GM23248 (cell line): ENCODE results near the gene EIF4G3. TPM values are rescaled to one million over a fixed set of nuclear protein-coding genes. Genes with fewer than 3 reads are reported as not detected.

Source experiments
- DNase-seq: peaks from one replicate; pipeline ENCODE4 v3.0.0-alpha.2; 2015
- H2AFZ ChIP-seq: fragments of 200-600 bp; sonication (generic); 2 replicates; pipeline ENCODE4 v1.6.1; 2016; ENCODE audit warnings: antibody characterized with exemption
- H3F3A ChIP-seq: fragments of 200-600 bp; sonication (generic); 2 replicates; pipeline ENCODE4 v1.6.1; 2016; ENCODE audit warnings: mild to moderate bottlenecking, antibody characterized with exemption, mixed run types; ENCODE audit not compliant: insufficient read depth
- H3K27ac ChIP-seq: fragments of 200-600 bp; sonication (generic); 2 replicates; pipeline ENCODE4 v1.5.1; 2016; ENCODE audit warnings: mild to moderate bottlenecking
- H3K27me3 ChIP-seq: fragments of 200-600 bp; sonication (generic); replicated peaks from 2 replicates; pipeline ENCODE4 v1.6.1; 2016; ENCODE audit warnings: mild to moderate bottlenecking; ENCODE audit not compliant: insufficient read depth
- H3K36me3 ChIP-seq: fragments of 200-600 bp; sonication (generic); 2 replicates; pipeline ENCODE4 v1.6.1; 2016; ENCODE audit warnings: low read depth, mild to moderate bottlenecking
- H3K4me1 ChIP-seq: fragments of 200-600 bp; sonication (generic); 2 replicates; pipeline ENCODE4 v1.6.1; 2016; ENCODE audit warnings: mild to moderate bottlenecking; ENCODE audit not compliant: insufficient read depth
- H3K4me2 ChIP-seq: fragments of 200-600 bp; sonication (generic); one replicate; pipeline ENCODE4 v1.6.1; 2016; ENCODE audit warnings: mild to moderate bottlenecking; ENCODE audit not compliant: unreplicated experiment
- H3K4me3 ChIP-seq: fragments of 200-600 bp; sonication (generic); 2 replicates; pipeline ENCODE4 v1.5.1; 2016; ENCODE audit warnings: mild to moderate bottlenecking
- H3K79me2 ChIP-seq: fragments of 200-600 bp; sonication (generic); 2 replicates; pipeline ENCODE4 v1.6.1; 2016; ENCODE audit warnings: mild to moderate bottlenecking; ENCODE audit not compliant: insufficient read depth
- H3K9ac ChIP-seq: fragments of 200-600 bp; sonication (generic); 2 replicates; pipeline ENCODE4 v1.6.1; 2016; ENCODE audit warnings: mild to moderate bottlenecking
- H3K9me2 ChIP-seq: fragments of 200-600 bp; sonication (generic); 2 replicates; pipeline ENCODE4 v1.6.1; 2016; ENCODE audit warnings: mixed run types, mild to moderate bottlenecking, moderate library complexity; ENCODE audit not compliant: insufficient read depth
- H3K9me3 ChIP-seq: fragments of 200-600 bp; sonication (generic); one replicate; pipeline ENCODE4 v1.6.1; 2017; ENCODE audit warnings: low read depth
- H4K20me1 ChIP-seq: fragments of 200-600 bp; sonication (generic); 2 replicates; pipeline ENCODE4 v1.6.0; 2016; ENCODE audit not compliant: insufficient read depth
- EZH2 ChIP-seq: fragments of 200-600 bp; sonication (generic); IDR thresholded peaks from 2 replicates; pipeline ENCODE4 v1.6.1; 2018; ENCODE audit warnings: antibody characterized with exemption, mild to moderate bottlenecking; ENCODE audit not compliant: insufficient read depth, poor library complexity, severe bottlenecking
- EZH2phosphoT487 ChIP-seq: fragments of 200-600 bp; sonication (generic); IDR thresholded peaks from 2 replicates; pipeline ENCODE4 v1.6.1; 2018; ENCODE audit warnings: antibody characterized with exemption, moderate library complexity, mild to moderate bottlenecking, low read depth; ENCODE audit not compliant: insufficient read depth
- WGBS, 2 experiments: methylation state at CpG; one replicate each; pipeline ENCODE4 v1.1.6; 2015 to 2017; ENCODE audit warnings: low lambda C conversion rate in 2 of 2, low coverage in 1 of 2; ENCODE audit errors: missing lambda C conversion rate in 2 of 2; 5-methylcytosine and 5-hydroxymethylcytosine counted together
- in situ Hi-C: fragments of 300-500 bp; cut with MboI; formaldehyde crosslinking; loops from 2 replicates; pipeline ENCODE4 v1.15.0; 2020
- polyA plus RNA-seq: library from polyadenylated mRNA; unstranded; fragments of >200 nt; fragmentation: Nextera tagmentation; extraction: Ambion mirVana; gene quantifications from 2 replicates; pipeline ENCODE4 v1.2.1, GENCODE V29; 2016
- total RNA-seq: library from RNA; depleted of rRNA; stranded (reverse); fragments of >200 nt; shearing (Covaris generic); gene quantifications from 2 replicates; pipeline ENCODE4 v1.2.3, GENCODE V29; 2014

EIF4G3 gene
- total and polyA plus RNA-seq, 2 experiments from 2014 or later = 24.0 to 43.1 TPM

DNA sequence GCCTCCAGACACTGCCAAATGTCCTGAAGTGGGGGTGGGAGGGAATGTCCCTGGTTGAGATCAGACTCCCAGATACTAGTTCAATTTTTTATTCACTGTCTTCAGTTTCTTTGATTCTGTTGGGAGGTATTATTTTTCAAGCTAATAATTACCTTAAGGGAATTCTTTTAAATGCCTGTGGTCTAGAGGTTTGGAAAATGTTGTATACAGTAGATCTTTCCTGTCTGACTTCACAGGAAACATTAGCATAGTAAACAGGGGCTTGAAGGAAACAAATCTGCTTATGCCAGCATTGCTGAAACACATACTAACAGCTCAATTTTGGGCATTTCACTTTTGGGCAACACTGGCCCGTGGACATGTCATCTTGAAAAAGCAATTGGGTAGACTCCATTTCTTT is 305.3 kb downstream of the EIF4G3 start:
- no peaks in the 10 kb centered on the region for H3K9me3 ChIP-seq
- in situ Hi-C loops = no loop called here
- H3K9ac ChIP-seq = no peak overlapping the region
- H4K20me1 ChIP-seq = no peaks in the 10 kb centered on the region
- no peak overlapping the region for H3K4me3 ChIP-seq
- no peaks in the 10 kb centered on the region for H3F3A ChIP-seq
- H3K4me1 ChIP-seq = no peaks in the 10 kb centered on the region
- H3K4me2 ChIP-seq = no peak overlapping the region
- no peak for DNase-seq
- H3K27ac ChIP-seq = no peak overlapping the region
- no peak overlapping the region for H2AFZ ChIP-seq
- H3K79me2 ChIP-seq = no peaks in the 10 kb centered on the region
- WGBS, 2 experiments = 0% methylated on average over 1 of the region's 1 CpG
- no peaks in the 10 kb centered on the region for H3K27me3 ChIP-seq
- H3K36me3 ChIP-seq = peaks cover 17% of the 10 kb centered on the region
- TF ChIP-seq EZH2phosphoT487 (no peak), EZH2 (no peak)
- H3K9me2 ChIP-seq = no peaks in the 10 kb centered on the region

DNA sequence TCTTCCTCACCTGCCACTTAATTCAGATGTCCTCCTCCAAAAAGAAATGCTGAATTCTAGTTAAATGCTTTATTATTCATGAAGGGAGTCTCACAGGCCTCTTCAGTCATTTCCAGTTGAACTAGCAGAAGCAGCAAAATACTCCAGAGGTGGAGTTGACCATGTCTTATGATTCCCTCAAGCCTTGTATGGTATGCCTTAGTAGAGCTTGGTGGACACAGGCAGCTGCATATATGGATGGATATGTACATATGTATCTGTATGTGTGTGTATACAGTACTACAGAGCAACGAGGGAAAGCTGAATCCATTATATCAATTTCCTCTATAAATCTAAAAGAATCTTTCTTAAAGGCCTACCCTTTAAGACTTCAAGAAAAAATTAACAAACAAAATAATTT is 306.0 kb downstream of the EIF4G3 start:
- in situ Hi-C loops = no loop called here
- Histone ChIP-seq H3K9ac (no peak overlapping the region), H3K4me2 (no peak overlapping the region)

GRCh38 chr1:20868263-20868662 is 308.4 kb downstream of the EIF4G3 start:
- no peak for TF ChIP-seq EZH2
- TF ChIP-seq EZH2phosphoT487 = no peak
- in situ Hi-C loops = no loop called here
- 100% methylated on average over 2 of the region's 2 CpGs for WGBS, 2 experiments

More for the DNA sequence above, 306.0 kb downstream of the EIF4G3 start:
- no peaks in the 10 kb centered on the region for H3K9me2 ChIP-seq
- no peaks in the 10 kb centered on the region for H4K20me1 ChIP-seq
- H3K4me3 ChIP-seq = no peak overlapping the region
- DNase-seq = no peak
- no peak overlapping the region for H3K27ac ChIP-seq
- H2AFZ ChIP-seq = no peak overlapping the region
- 94 to 100% methylated on average over 1 of the region's 1 CpG for WGBS, 2 experiments
- H3F3A ChIP-seq = no peaks in the 10 kb centered on the region
- H3K36me3 ChIP-seq = peaks cover 17% of the 10 kb centered on the region
- TF ChIP-seq EZH2phosphoT487 (no peak), EZH2 (no peak)
- H3K27me3 ChIP-seq = no peaks in the 10 kb centered on the region
- no peaks in the 10 kb centered on the region for H3K9me3 ChIP-seq
- H3K79me2 ChIP-seq = no peaks in the 10 kb centered on the region
- no peaks in the 10 kb centered on the region for H3K4me1 ChIP-seq

DNA sequence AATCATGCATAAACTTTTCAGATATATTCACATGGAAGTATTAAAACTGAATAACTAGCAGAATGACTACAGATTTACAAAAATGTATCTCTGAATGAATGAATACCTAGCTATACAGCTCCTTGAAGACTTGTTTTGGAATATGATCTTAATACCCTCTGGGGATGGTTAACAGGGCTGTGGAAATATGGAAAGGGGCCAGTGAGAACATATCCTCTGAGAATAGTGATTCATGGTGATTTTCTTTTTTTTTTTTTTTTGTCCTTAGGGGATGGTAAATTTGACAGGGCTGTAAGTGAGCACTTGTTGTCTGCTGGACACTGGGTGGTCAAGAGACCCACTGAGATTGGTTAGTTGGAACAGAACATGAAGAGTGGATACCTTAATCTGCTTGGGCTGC is 308.9 kb downstream of the EIF4G3 start:
- Histone ChIP-seq H3K9me3 (no peaks in the 10 kb centered on the region), H4K20me1 (no peaks in the 10 kb centered on the region), H3K4me1 (no peaks in the 10 kb centered on the region), H2AFZ (no peak overlapping the region), H3K9me2 (no peaks in the 10 kb centered on the region), H3K9ac (no peak overlapping the region), H3K36me3 (peaks cover 18% of the 10 kb centered on the region), H3K79me2 (no peaks in the 10 kb centered on the region), H3K27me3 (no peaks in the 10 kb centered on the region), H3K4me3 (no peak overlapping the region), H3F3A (no peaks in the 10 kb centered on the region), H3K4me2 (no peak overlapping the region), H3K27ac (no peak overlapping the region)
- in situ Hi-C loops = no loop called here
- TF ChIP-seq EZH2 = no peak
- no peak for TF ChIP-seq EZH2phosphoT487
- DNase-seq = peak; percentile 60

More at GRCh38 chr1:20868263-20868662, 308.4 kb downstream of the EIF4G3 start:
- Histone ChIP-seq H3K27me3 (no peaks in the 10 kb centered on the region), H3K27ac (no peak overlapping the region), H3K4me3 (no peak overlapping the region), H3K36me3 (peaks cover 18% of the 10 kb centered on the region), H3K79me2 (no peaks in the 10 kb centered on the region), H2AFZ (no peak overlapping the region), H3K9ac (no peak overlapping the region), H3K9me2 (no peaks in the 10 kb centered on the region), H3K4me2 (no peak overlapping the region), H3K9me3 (no peaks in the 10 kb centered on the region), H3K4me1 (no peaks in the 10 kb centered on the region), H4K20me1 (no peaks in the 10 kb centered on the region), H3F3A (no peaks in the 10 kb centered on the region)
- no peak for DNase-seq

DNA sequence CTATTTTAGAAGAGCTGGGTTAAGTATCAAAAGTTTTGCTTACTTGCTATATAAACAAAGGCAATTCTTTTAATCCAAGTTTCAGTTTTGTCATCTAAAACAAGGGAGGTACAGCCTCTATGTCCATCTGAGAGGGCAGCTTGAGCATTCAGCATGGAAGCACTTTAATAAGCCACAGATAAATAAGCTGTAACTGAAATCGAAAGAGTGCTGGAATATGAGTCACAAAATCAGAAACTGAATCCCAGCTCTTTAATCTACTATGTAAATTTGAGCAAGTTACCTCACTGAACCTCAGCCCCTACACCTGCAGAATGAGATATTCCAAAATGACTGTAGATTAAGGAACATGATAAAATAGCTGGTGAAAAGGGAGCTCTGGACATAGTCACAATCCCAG is 309.6 kb downstream of the EIF4G3 start:
- H3K4me3 ChIP-seq = no peak overlapping the region
- H3F3A ChIP-seq = no peaks in the 10 kb centered on the region
- peaks cover 24% of the 10 kb centered on the region for H3K36me3 ChIP-seq
- H4K20me1 ChIP-seq = no peaks in the 10 kb centered on the region
- H3K79me2 ChIP-seq = no peaks in the 10 kb centered on the region
- H3K4me2 ChIP-seq = no peak overlapping the region
- no peak overlapping the region for H2AFZ ChIP-seq
- no peaks in the 10 kb centered on the region for H3K27me3 ChIP-seq
- DNase-seq = no peak
- H3K4me1 ChIP-seq = no peaks in the 10 kb centered on the region
- in situ Hi-C loops = no loop called here
- TF ChIP-seq EZH2phosphoT487 (no peak), EZH2 (no peak)
- H3K9me2 ChIP-seq = no peaks in the 10 kb centered on the region
- no peak overlapping the region for H3K27ac ChIP-seq
- H3K9me3 ChIP-seq = no peaks in the 10 kb centered on the region
- no peak overlapping the region for H3K9ac ChIP-seq
- 100% methylated on average over 1 of the region's 1 CpG for WGBS, 2 experiments
